Measurements from ENCODE around the gene CHSY1.
A peak's percentile ranks its signal among the peaks of the same experiment; 100 is the strongest.

Gene CHSY1

GRCh38 chr15:101258238-101259144, 6.6 kb upstream of the CHSY1 start:
- Histone ChIP-seq H3K14ac (ENCODE audit: low read length) (no peak overlapping the region), H2AFZ (ENCODE audit: insufficient read depth, low read length, poor library complexity) (peak overlapping the region; percentile 73), H3K79me1 (ENCODE audit: low read length) (no peaks in the 10 kb centered on the region), H3K18ac (ENCODE audit: low read length) (no peak overlapping the region), H3K4me3 (ENCODE audit: low read depth, low read length) (no peak overlapping the region), H3K4ac (ENCODE audit: low read depth, low read length) (no peak overlapping the region), H2BK5ac (ENCODE audit: low read depth, low read length, poor library complexity) (no peak overlapping the region), H3K79me2 (ENCODE audit: control insufficient read depth, insufficient read depth, low read length, poor library complexity) (no peaks in the 10 kb centered on the region), H3K27ac (ENCODE audit: low read depth, low read length) (no peak overlapping the region), H2BK12ac (ENCODE audit: low read length) (no peak overlapping the region), H3K36me3 (ENCODE audit: control insufficient read depth in 1 of 2, insufficient read depth in 2 of 2, low read length in 2 of 2) (no peaks in the 10 kb centered on the region), H2AK5ac (ENCODE audit: low read length) (no peak overlapping the region), H3K27me3 (ENCODE audit: insufficient read depth, low read length) (no peaks in the 10 kb centered on the region), H3K4me1 (ENCODE audit: control insufficient read depth in 1 of 2, insufficient read depth in 2 of 2, low read length in 2 of 2) (no peaks in the 10 kb centered on the region), H3K9me3 (ENCODE audit: insufficient read depth, low read depth, low read length) (no peaks in the 10 kb centered on the region), H3K4me2 (ENCODE audit: low read length) (no peak overlapping the region), H3K9ac (ENCODE audit: low read length) (peak overlapping the region; percentile 60), H4K8ac (ENCODE audit: low read depth, low read length) (no peak overlapping the region), H3K23ac (ENCODE audit: low read length) (no peak overlapping the region), H4K91ac (ENCODE audit: low read depth, low read length) (no peak overlapping the region), H2BK120ac (ENCODE audit: insufficient read depth, low read length, poor library complexity) (no peak overlapping the region), H4K12ac (ENCODE audit: low read depth, low read length) (no peak overlapping the region)
- peak; percentile 58 to 86 for DNase-seq
- no CpG with 5 or more reads among the region's 11 CpGs for WGBS (ENCODE audit: extremely low coverage, insufficient coverage, insufficient read length)

DNA sequence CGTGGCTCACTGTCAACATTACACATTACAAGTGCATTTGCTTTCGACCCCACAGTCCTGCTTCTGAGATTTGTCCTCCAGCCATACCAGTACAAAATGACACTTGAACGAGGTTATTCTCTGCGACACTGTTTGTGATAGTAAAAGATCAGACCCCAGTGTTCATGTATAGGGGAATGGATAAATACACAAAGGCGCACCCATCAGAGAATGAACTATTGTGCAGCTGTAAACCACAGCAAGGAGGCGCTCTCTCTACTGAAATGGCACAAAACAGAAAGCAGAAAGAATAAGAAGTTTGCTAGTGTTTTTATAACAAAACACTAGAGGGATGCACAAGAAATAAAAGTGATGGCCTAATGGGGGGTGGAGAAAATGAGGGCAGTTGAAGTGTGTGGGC, 4.9 kb upstream of the CHSY1 start:
- Histone ChIP-seq H3K23ac (ENCODE audit: low read length) (no peak overlapping the region), H4K12ac (ENCODE audit: low read depth, low read length) (no peak overlapping the region), H3K79me2 (ENCODE audit: control insufficient read depth, insufficient read depth, low read length, poor library complexity) (peaks cover 3% of the 10 kb centered on the region), H2AFZ (ENCODE audit: insufficient read depth, low read length, poor library complexity) (no peak overlapping the region), H3K79me1 (ENCODE audit: low read length) (peaks cover 3% of the 10 kb centered on the region), H2AK5ac (ENCODE audit: low read length) (no peak overlapping the region), H3K4me2 (ENCODE audit: low read length) (no peak overlapping the region), H3K36me3 (ENCODE audit: control insufficient read depth in 1 of 2, insufficient read depth in 2 of 2, low read length in 2 of 2) (no peaks in the 10 kb centered on the region), H3K9me3 (ENCODE audit: insufficient read depth, low read depth, low read length) (no peaks in the 10 kb centered on the region), H4K8ac (ENCODE audit: low read depth, low read length) (no peak overlapping the region), H3K27ac (ENCODE audit: low read depth, low read length) (no peak overlapping the region), H3K9ac (ENCODE audit: low read length) (no peak overlapping the region), H3K4me3 (ENCODE audit: low read depth, low read length) (no peak overlapping the region), H2BK120ac (ENCODE audit: insufficient read depth, low read length, poor library complexity) (no peak overlapping the region), H3K27me3 (ENCODE audit: insufficient read depth, low read length) (no peaks in the 10 kb centered on the region), H4K91ac (ENCODE audit: low read depth, low read length) (no peak overlapping the region), H2BK5ac (ENCODE audit: low read depth, low read length, poor library complexity) (no peak overlapping the region), H3K4me1 (ENCODE audit: control insufficient read depth in 1 of 2, insufficient read depth in 2 of 2, low read length in 2 of 2) (no peaks in the 10 kb centered on the region), H3K4ac (ENCODE audit: low read depth, low read length) (no peak overlapping the region), H3K18ac (ENCODE audit: low read length) (no peak overlapping the region), H2BK12ac (ENCODE audit: low read length) (no peak overlapping the region), H3K14ac (ENCODE audit: low read length) (no peak overlapping the region)
- no CpG with 5 or more reads among the region's 6 CpGs for WGBS (ENCODE audit: extremely low coverage, insufficient coverage, insufficient read length)
- DNase-seq = no peak

GRCh38 chr15:101255615-101256241, 3.9 kb upstream of the CHSY1 start:
- WGBS (ENCODE audit: extremely low coverage, insufficient coverage, insufficient read length) = no CpG with 5 or more reads among the region's 8 CpGs
- no peak overlapping the region for H4K91ac ChIP-seq (ENCODE audit: low read depth, low read length)
- no peak overlapping the region for H4K8ac ChIP-seq (ENCODE audit: low read depth, low read length)
- DNase-seq = no peak
- H2BK5ac ChIP-seq (ENCODE audit: low read depth, low read length, poor library complexity) = no peak overlapping the region
- H3K27me3 ChIP-seq (ENCODE audit: insufficient read depth, low read length) = no peaks in the 10 kb centered on the region
- H3K27ac ChIP-seq (ENCODE audit: low read depth, low read length) = no peak overlapping the region
- no peaks in the 10 kb centered on the region for H3K4me1 ChIP-seq (ENCODE audit: control insufficient read depth in 1 of 2, insufficient read depth in 2 of 2, low read length in 2 of 2)
- H3K18ac ChIP-seq (ENCODE audit: low read length) = no peak overlapping the region
- no peak overlapping the region for H3K9ac ChIP-seq (ENCODE audit: low read length)
- H3K9me3 ChIP-seq (ENCODE audit: insufficient read depth, low read depth, low read length) = no peaks in the 10 kb centered on the region
- no peak overlapping the region for H3K4me2 ChIP-seq (ENCODE audit: low read length)
- H3K4me3 ChIP-seq (ENCODE audit: low read depth, low read length) = no peak overlapping the region
- H2BK12ac ChIP-seq (ENCODE audit: low read length) = no peak overlapping the region
- H3K79me2 ChIP-seq (ENCODE audit: control insufficient read depth, insufficient read depth, low read length, poor library complexity) = peaks cover 5% of the 10 kb centered on the region
- no peak overlapping the region for H3K14ac ChIP-seq (ENCODE audit: low read length)
- no peak overlapping the region for H2BK120ac ChIP-seq (ENCODE audit: insufficient read depth, low read length, poor library complexity)
- H3K36me3 ChIP-seq (ENCODE audit: control insufficient read depth in 1 of 2, insufficient read depth in 2 of 2, low read length in 2 of 2) = no peaks in the 10 kb centered on the region
- H2AK5ac ChIP-seq (ENCODE audit: low read length) = no peak overlapping the region
- H4K12ac ChIP-seq (ENCODE audit: low read depth, low read length) = no peak overlapping the region
- H3K23ac ChIP-seq (ENCODE audit: low read length) = no peak overlapping the region
- H3K79me1 ChIP-seq (ENCODE audit: low read length) = peaks cover 5% of the 10 kb centered on the region
- H2AFZ ChIP-seq (ENCODE audit: insufficient read depth, low read length, poor library complexity) = no peak overlapping the region
- H3K4ac ChIP-seq (ENCODE audit: low read depth, low read length) = no peak overlapping the region

GRCh38 chr15:101255051-101255395, 3.2 kb upstream of the CHSY1 start:
- no CpG with 5 or more reads among the region's 5 CpGs for WGBS (ENCODE audit: extremely low coverage, insufficient coverage, insufficient read length)
- peaks cover 5% of the 10 kb centered on the region for H3K79me1 ChIP-seq (ENCODE audit: low read length)
- no peak overlapping the region for H3K23ac ChIP-seq (ENCODE audit: low read length)

More at GRCh38 chr15:101255051-101255395, 3.2 kb upstream of the CHSY1 start:
- H2BK5ac ChIP-seq (ENCODE audit: low read depth, low read length, poor library complexity) = no peak overlapping the region
- H3K18ac ChIP-seq (ENCODE audit: low read length) = no peak overlapping the region
- H4K91ac ChIP-seq (ENCODE audit: low read depth, low read length) = no peak overlapping the region
- H2AFZ ChIP-seq (ENCODE audit: insufficient read depth, low read length, poor library complexity) = no peak overlapping the region
- no peak overlapping the region for H3K4me3 ChIP-seq (ENCODE audit: low read depth, low read length)
- H3K79me2 ChIP-seq (ENCODE audit: control insufficient read depth, insufficient read depth, low read length, poor library complexity) = peaks cover 5% of the 10 kb centered on the region
- H3K4me1 ChIP-seq (ENCODE audit: control insufficient read depth in 1 of 2, insufficient read depth in 2 of 2, low read length in 2 of 2) = no peaks in the 10 kb centered on the region
- H3K9ac ChIP-seq (ENCODE audit: low read length) = no peak overlapping the region
- H3K27ac ChIP-seq (ENCODE audit: low read depth, low read length) = no peak overlapping the region
- no peak overlapping the region for H2BK12ac ChIP-seq (ENCODE audit: low read length)
- no peak overlapping the region for H3K14ac ChIP-seq (ENCODE audit: low read length)
- no peak overlapping the region for H4K8ac ChIP-seq (ENCODE audit: low read depth, low read length)
- no peak overlapping the region for H2AK5ac ChIP-seq (ENCODE audit: low read length)
- no peaks in the 10 kb centered on the region for H3K27me3 ChIP-seq (ENCODE audit: insufficient read depth, low read length)
- no peak overlapping the region for H2BK120ac ChIP-seq (ENCODE audit: insufficient read depth, low read length, poor library complexity)
- H3K4ac ChIP-seq (ENCODE audit: low read depth, low read length) = no peak overlapping the region
- no peaks in the 10 kb centered on the region for H3K9me3 ChIP-seq (ENCODE audit: insufficient read depth, low read depth, low read length)
- DNase-seq = no peak
- no peak overlapping the region for H4K12ac ChIP-seq (ENCODE audit: low read depth, low read length)
- no peak overlapping the region for H3K4me2 ChIP-seq (ENCODE audit: low read length)
- H3K36me3 ChIP-seq (ENCODE audit: control insufficient read depth in 1 of 2, insufficient read depth in 2 of 2, low read length in 2 of 2) = no peaks in the 10 kb centered on the region

All from trophoblast cell (in vitro differentiated cells and primary cell).